B cell (primary cell): ENCODE results near the gene RPL39L. TPM values are rescaled to one million over a fixed set of nuclear protein-coding genes. Genes with fewer than 3 reads are reported as not detected.

Experiments
- ATAC-seq: fragments of 200-7000 bp; cut with Tn5 transposase; one replicate; pipeline ENCODE4 v1.10.0; 2021; ENCODE audit warnings: low read depth, mild to moderate bottlenecking, moderate number of reproducible peaks, moderate library complexity
- CTCF ChIA-PET: fragments of 350-600 bp; sonication (Branson Sonifier 250); formaldehyde crosslinking; loops from one replicate; lab custom pipeline; 2021; ENCODE audit warnings: antibody characterized with exemption, inconsistent platforms; lab: Charles Lee
- POLR2A ChIA-PET: fragments of 350-600 bp; sonication (Branson Sonifier 250); formaldehyde crosslinking; loops from one replicate; lab custom pipeline; 2021; ENCODE audit warnings: antibody characterized with exemption; lab: Charles Lee
- DNase-seq: peaks from one replicate; pipeline ENCODE4 v3.0.0; 2013
- H2AFZ ChIP-seq: 2 replicates; pipeline ENCODE4 v1.6.1; 2012; ENCODE audit warnings: mild to moderate bottlenecking, low read depth, low read length; ENCODE audit not compliant: insufficient read depth, poor library complexity, severe bottlenecking
- H3K27ac ChIP-seq, 2 donors: 1 replicate in 1 of 2; 2 replicates in 1 of 2; pipeline ENCODE4 v1.5.1; 2012 to 2013; ENCODE audit warnings: low read length in 2 of 2, mild to moderate bottlenecking in 2 of 2, moderate library complexity in 1 of 2
- H3K27me3 ChIP-seq, 4 experiments: fragments of 200-600 bp in 1 of 4; sonication (generic) in 1 of 4; replicated peaks in 1 of 4; 1 replicate in 2 of 4; 2 replicates in 2 of 4; pipeline versions ENCODE4 v1.6.1 to v1.7.0; 2013 to 2016; ENCODE audit warnings: low read length in 3 of 4, mild to moderate bottlenecking in 2 of 4, mixed read lengths in 1 of 4, moderate library complexity in 1 of 4; ENCODE audit not compliant: insufficient read depth in 4 of 4, control insufficient read depth in 3 of 4; ENCODE audit errors: control extremely low read depth in 1 of 4
- H3K36me3 ChIP-seq, 2 experiments: replicated peaks in 1 of 2; 1 replicate in 1 of 2; 2 replicates in 1 of 2; pipeline versions ENCODE4 v1.6.1 to v1.7.1; 2013; ENCODE audit warnings: low read length in 1 of 2; ENCODE audit not compliant: insufficient read depth in 2 of 2, control insufficient read depth in 1 of 2; ENCODE audit errors: control extremely low read depth in 1 of 2, extremely low read depth in 1 of 2
- H3K4me1 ChIP-seq, 2 donors: fragments of 200-600 bp in 1 of 2; sonication (generic) in 1 of 2; 1 replicate in 1 of 2; 2 replicates in 1 of 2; pipeline versions ENCODE4 v1.5.1 to v1.6.1; 2013 to 2017; ENCODE audit warnings: low read length in 2 of 2; ENCODE audit not compliant: control insufficient read depth in 2 of 2, insufficient read depth in 2 of 2
- H3K4me2 ChIP-seq: replicated peaks from 2 replicates; pipeline ENCODE3; 2012; ENCODE audit warnings: mild to moderate bottlenecking, low read depth, low read length; ENCODE audit not compliant: poor library complexity, severe bottlenecking
- H3K4me3 ChIP-seq, 5 experiments: fragments of 200-600 bp in 1 of 5; sonication (generic) in 1 of 5; 1 replicate in 3 of 5; 2 replicates in 2 of 5; pipeline versions ENCODE4 v1.5.1 to v1.7.0; 2011 to 2016; ENCODE audit warnings: low read length in 4 of 5, mild to moderate bottlenecking in 4 of 5, low read depth in 2 of 5, control low read depth in 1 of 5, moderate library complexity in 1 of 5; ENCODE audit not compliant: insufficient read depth in 1 of 5; ENCODE audit errors: control extremely low read depth in 1 of 5, extremely low read depth in 1 of 5
- H3K79me2 ChIP-seq: fragments of 200-600 bp; sonication (generic); one replicate; pipeline ENCODE4 v1.6.0; 2016; ENCODE audit warnings: low read length; ENCODE audit not compliant: control insufficient read depth, insufficient read depth
- H3K9ac ChIP-seq: fragments of 200-600 bp; sonication (generic); 2 replicates; pipeline ENCODE4 v1.6.1; 2017; ENCODE audit warnings: mild to moderate bottlenecking, low read length, moderate library complexity
- H3K9me3 ChIP-seq, 3 donors: one replicate each; pipeline versions ENCODE4 v1.6.1 to v1.7.1; 2013; ENCODE audit warnings: low read length in 2 of 3; ENCODE audit not compliant: control insufficient read depth in 2 of 3, insufficient read depth in 1 of 3; ENCODE audit errors: control extremely low read depth in 1 of 3
- H4K20me1 ChIP-seq: 2 replicates; pipeline ENCODE4 v1.6.0; 2012; ENCODE audit warnings: mild to moderate bottlenecking, low read length; ENCODE audit not compliant: insufficient read depth, control insufficient read depth, poor library complexity, severe bottlenecking
- H3K27ac Mint-ChIP-seq: one replicate; pipeline ENCODE4 v1.8.0; 2021; ENCODE audit warnings: mixed read lengths
- H3K27me3 Mint-ChIP-seq: one replicate; pipeline ENCODE4 v1.8.0; 2021; ENCODE audit warnings: mixed read lengths
- H3K4me1 Mint-ChIP-seq: one replicate; pipeline ENCODE4 v1.8.0; 2021; ENCODE audit warnings: mixed read lengths
- H3K4me3 Mint-ChIP-seq: one replicate; pipeline ENCODE4 v1.8.0; 2021; ENCODE audit warnings: mixed read lengths
- H3K9me3 Mint-ChIP-seq: one replicate; pipeline ENCODE4 v1.8.0; 2022; ENCODE audit warnings: mixed read lengths; ENCODE audit not compliant: insufficient read depth
- EZH2 ChIP-seq: IDR thresholded peaks from 2 replicates; pipeline ENCODE4 v1.6.1; 2012; ENCODE audit warnings: borderline replicate concordance, low read depth, mild to moderate bottlenecking, moderate library complexity, low read length; ENCODE audit not compliant: insufficient read depth, poor library complexity, severe bottlenecking
- WGBS: methylation state at CpG from one replicate; pipeline ENCODE4 v1.1.5; 2013; ENCODE audit warnings: missing lambda C conversion rate; ENCODE audit not compliant: insufficient coverage; 5-methylcytosine and 5-hydroxymethylcytosine counted together
- intact Hi-C: fragments of 100-400 bp; cut with micrococcal nuclease; formaldehyde crosslinking; loops from one replicate; pipeline ENCODE4 v1.10.0; 2022
- polyA plus RNA-seq: library from polyadenylated mRNA; depleted of rRNA; stranded (reverse); fragments of >200 nt; gene quantifications from 2 replicates; pipeline ENCODE4 v1.2.3, GENCODE V29; 2012
- total RNA-seq, 2 donors: library from RNA; stranded (reverse); fragments of 120-200 nt in 1 of 2; gene quantifications; 1 replicate in 1 of 2; 2 replicates in 1 of 2; pipeline versions ENCODE4 v1.2.3 to v1.2.4, GENCODE V29; 2013 to 2022
- TF ChIP-seq, protein P1 (sequence below): fragments of 200-600 bp; IDR thresholded peaks from one replicate; pipeline ENCODE4 v1.8.0; 2022; ENCODE audit warnings: antibody characterized with exemption, mild to moderate bottlenecking

Gene RPL39L
- total and polyA plus RNA-seq, 2 donors (not counting 1 experiment from before 2014, with no cell fraction given), result 3.1 to 4.5 TPM

DNA sequence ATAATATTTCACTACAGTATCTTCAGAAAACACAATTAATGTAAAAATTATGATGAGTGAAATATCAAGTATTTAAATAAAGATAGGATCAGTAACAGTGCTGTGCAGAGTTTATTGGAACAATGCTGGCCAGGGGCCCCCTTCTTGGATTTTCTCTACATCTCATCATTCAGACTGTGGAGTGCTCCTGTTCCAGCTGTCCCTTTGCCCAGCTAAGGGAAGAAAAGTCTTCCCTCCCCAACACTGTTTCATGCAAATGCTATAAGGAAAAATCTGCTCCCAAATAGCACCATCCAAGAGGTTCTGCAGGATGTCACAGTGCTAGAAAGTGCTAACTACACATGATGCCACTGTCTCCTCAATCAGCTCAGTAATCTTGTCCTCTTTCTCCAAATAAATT lies 64.5 kb downstream of the RPL39L start:
- DNase-seq (no peak), ATAC-seq (no peak)
- no peak overlapping the region for H2AFZ ChIP-seq
- no peak overlapping the region for H3K4me3 Mint-ChIP-seq
- ChIA-PET POLR2A (interaction anchor here (0.6 kb wide), 1 partner anchor 19 kb away, joined by 4 read pairs; no protein-coding TSS in a partner anchor), CTCF (interaction anchor here (0.6 to 1.2 kb wide), 4 partner anchors 8 to 226 kb away, joined by 3 to 5 read pairs (median 4); no protein-coding TSS in a partner anchor)
- H3K4me3 ChIP-seq, result no peak overlapping the region
- peaks cover 32% of the 10 kb centered on the region for H3K79me2 ChIP-seq
- no peak overlapping the region for H3K4me2 ChIP-seq
- peaks cover 15 to 30% of the 10 kb centered on the region in 2 donors for H3K4me1 ChIP-seq
- H3K9me3 Mint-ChIP-seq, result no peaks in the 10 kb centered on the region
- peaks cover 5 to 92% of the 10 kb centered on the region in 2 experiments for H3K36me3 ChIP-seq
- H3K9me3 ChIP-seq, result no peaks in the 10 kb centered on the region
- H3K27me3 Mint-ChIP-seq, result no peaks in the 10 kb centered on the region
- H3K9ac ChIP-seq, result no peak overlapping the region
- TF ChIP-seq EZH2, result no peak
- TF ChIP-seq, protein P1, sequence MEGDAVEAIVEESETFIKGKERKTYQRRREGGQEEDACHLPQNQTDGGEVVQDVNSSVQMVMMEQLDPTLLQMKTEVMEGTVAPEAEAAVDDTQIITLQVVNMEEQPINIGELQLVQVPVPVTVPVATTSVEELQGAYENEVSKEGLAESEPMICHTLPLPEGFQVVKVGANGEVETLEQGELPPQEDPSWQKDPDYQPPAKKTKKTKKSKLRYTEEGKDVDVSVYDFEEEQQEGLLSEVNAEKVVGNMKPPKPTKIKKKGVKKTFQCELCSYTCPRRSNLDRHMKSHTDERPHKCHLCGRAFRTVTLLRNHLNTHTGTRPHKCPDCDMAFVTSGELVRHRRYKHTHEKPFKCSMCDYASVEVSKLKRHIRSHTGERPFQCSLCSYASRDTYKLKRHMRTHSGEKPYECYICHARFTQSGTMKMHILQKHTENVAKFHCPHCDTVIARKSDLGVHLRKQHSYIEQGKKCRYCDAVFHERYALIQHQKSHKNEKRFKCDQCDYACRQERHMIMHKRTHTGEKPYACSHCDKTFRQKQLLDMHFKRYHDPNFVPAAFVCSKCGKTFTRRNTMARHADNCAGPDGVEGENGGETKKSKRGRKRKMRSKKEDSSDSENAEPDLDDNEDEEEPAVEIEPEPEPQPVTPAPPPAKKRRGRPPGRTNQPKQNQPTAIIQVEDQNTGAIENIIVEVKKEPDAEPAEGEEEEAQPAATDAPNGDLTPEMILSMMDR, result no peak
- peaks cover 39% of the 10 kb centered on the region for H3K4me1 Mint-ChIP-seq
- H3K27me3 ChIP-seq, result no peaks in the 10 kb centered on the region
- intact Hi-C loops, result no loop called here
- H3K27ac Mint-ChIP-seq, result no peak overlapping the region
- H3K27ac ChIP-seq, result peak overlapping the region in 1 of 2 donors; percentile 5
- peaks cover 50% of the 10 kb centered on the region for H4K20me1 ChIP-seq

DNA sequence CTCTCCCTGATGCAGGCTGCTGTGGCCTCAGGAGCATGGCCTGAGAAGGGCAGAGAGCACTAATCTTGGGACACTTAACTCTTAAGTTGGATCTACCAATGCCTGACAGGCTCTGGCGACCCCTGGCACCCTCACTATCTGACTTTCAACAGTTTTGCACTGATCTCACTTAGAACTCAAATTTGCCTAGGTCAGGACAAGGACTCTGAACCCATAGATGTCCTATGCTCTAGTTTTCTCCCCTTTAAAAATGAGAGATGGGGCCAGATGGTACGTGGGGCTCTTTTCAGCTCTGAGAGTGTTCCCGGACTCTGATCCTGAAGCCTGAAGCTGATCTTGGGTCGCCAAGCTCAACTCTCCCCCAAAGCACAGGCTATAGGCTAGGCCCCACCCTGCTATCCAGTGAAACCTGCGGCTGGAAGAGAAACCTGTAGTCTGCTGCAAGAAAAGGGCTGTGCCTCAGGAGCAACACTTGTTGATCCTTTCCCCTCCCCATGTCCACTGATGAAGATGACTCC lies 65.7 kb downstream of the RPL39L start:
- ChIA-PET POLR2A (no interaction called here), CTCF (interaction anchor here (0.5 to 1.2 kb wide), 5 partner anchors 9 to 224 kb away, joined by 3 to 5 read pairs (median 4); no protein-coding TSS in a partner anchor)
- ATAC-seq (no peak), DNase-seq (no peak)
- H3K27me3 Mint-ChIP-seq, result no peaks in the 10 kb centered on the region
- H3K79me2 ChIP-seq, result peaks cover 44% of the 10 kb centered on the region
- peaks cover 21 to 39% of the 10 kb centered on the region in 2 donors for H3K4me1 ChIP-seq
- H3K27me3 ChIP-seq, result no peaks in the 10 kb centered on the region
- TF ChIP-seq EZH2, result no peak
- TF ChIP-seq, protein P1, result no peak
- H3K4me3 Mint-ChIP-seq, result no peak overlapping the region
- H3K27ac Mint-ChIP-seq, result peak overlapping the region; percentile 46
- peak overlapping the region; percentile 62 to 66 for H3K27ac ChIP-seq
- peaks cover 45% of the 10 kb centered on the region for H4K20me1 ChIP-seq
- no peaks in the 10 kb centered on the region for H3K9me3 Mint-ChIP-seq
- H3K4me3 ChIP-seq, result no peak overlapping the region
- WGBS, result 98% methylated on average over 4 of the region's 5 CpGs
- H3K9me3 ChIP-seq, result no peaks in the 10 kb centered on the region
- no peak overlapping the region for H3K9ac ChIP-seq
- H2AFZ ChIP-seq, result no peak overlapping the region
- intact Hi-C loops, result no loop called here
- peaks cover 48% of the 10 kb centered on the region for H3K4me1 Mint-ChIP-seq
- H3K36me3 ChIP-seq, result peaks cover 5 to 96% of the 10 kb centered on the region in 2 experiments
- H3K4me2 ChIP-seq, result no peak overlapping the region
